Endometrium (tissue), 2 donors: Measurements from ENCODE around the gene CXCL5.
"Not testable (repeated sequence)": the region's sequence is repeated elsewhere in the genome, so short reads cannot be mapped to it uniquely, and the experiment has no call there.

Source experiments
- FAIRE-seq: peaks from 2 replicates; lab custom pipeline; 2012; peaks lifted over from hg19 to GRCh38; lab: Jason Lieb, UNC
- donor health status: control.
- donor health status: control.

The CXCL5 gene

DNA sequence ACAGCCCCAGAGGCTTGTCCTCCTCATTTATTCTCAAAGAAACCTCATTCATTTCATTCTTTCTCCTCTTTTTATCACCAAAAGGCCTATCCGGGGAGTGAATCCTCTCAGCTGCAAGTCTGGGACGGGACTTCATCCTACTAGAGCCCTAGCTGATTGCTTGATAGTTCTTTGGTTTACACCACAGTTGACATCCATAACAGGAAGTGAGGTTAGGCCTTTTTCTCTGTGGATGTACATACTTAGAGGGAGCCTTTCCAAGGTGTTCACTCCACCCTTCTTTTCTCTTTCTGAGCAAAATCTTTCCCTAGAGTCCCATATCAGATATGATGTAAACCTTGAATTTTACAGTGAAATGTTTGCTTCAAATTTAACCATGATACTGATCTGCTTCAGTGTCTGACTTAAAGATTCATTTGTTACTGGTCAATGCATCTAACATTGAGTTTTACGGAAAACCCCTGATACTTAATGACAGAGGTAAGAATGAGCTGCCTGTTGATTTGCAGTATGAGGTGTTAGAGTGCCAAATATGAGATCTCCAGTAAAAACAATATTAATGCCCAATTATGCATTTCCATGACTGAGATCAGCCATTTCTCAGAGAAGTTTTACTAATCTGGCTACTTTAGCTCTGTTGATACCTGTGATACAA lies 16.8 kb upstream of the CXCL5 start:
- FAIRE-seq: no peak

DNA sequence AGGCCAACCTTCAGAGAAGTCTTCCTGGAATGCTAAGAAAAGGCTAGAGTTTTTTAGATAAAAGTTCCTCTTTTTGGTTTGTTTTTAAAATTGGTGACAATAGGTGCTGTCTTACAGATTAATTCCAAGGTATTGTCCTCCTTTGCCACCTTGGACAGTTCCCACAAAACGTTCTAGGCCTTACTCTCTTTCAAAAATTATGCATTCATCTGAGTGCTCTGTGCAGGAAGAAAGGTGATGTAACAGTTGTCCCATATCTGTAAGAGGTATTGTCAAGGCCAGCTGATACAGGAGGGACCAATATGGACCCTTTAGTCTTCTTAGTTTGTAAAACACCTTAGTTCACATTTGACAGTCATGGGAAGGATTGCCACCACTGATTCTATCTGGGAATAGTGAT lies 15.9 kb upstream of the CXCL5 start:
- FAIRE-seq: no peak

- FAIRE-seq: no peak
Measured at GRCh38 chr4:74013264-74013663, 14.8 kb upstream of the CXCL5 start.

- FAIRE-seq: no peak
Measured at GRCh38 chr4:74012130-74012529, 13.7 kb upstream of the CXCL5 start.

- no peak for FAIRE-seq
Measured at GRCh38 chr4:74009307-74009706, 10.8 kb upstream of the CXCL5 start.

- FAIRE-seq: no peak
Measured at GRCh38 chr4:74006009-74006476, 7.6 kb upstream of the CXCL5 start.

GRCh38 chr4:74005528-74005927 lies 7.1 kb upstream of the CXCL5 start:
- FAIRE-seq: no peak

GRCh38 chr4:74004668-74005067 lies 6.2 kb upstream of the CXCL5 start:
- no peak for FAIRE-seq

GRCh38 chr4:74000301-74000700 lies 1.8 kb upstream of the CXCL5 start:
- no peak for FAIRE-seq

DNA sequence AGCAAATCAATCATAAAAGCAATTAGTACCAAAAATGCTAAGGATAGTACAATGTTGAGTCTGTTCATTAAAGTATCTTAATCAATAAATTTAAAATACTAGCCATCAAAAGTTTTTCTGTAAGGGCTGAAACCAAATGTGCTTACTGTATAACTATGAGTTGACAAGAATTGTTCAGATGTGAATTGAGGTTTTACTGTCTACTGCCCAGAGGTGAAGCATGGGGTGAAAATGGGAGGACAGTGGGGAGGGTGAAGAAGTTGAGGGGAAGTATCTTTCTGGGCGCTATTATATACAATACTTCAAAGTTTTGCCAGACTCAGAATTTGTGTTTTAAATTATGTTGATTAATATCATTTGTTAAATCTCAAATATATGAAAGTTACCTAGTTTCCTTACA lies 6.4 kb downstream of the CXCL5 start:
- FAIRE-seq: no peak

- no peak for FAIRE-seq
Measured at GRCh38 chr4:73991742-73992000, 6.8 kb downstream of the CXCL5 start.

- no peak for FAIRE-seq
Measured at GRCh38 chr4:73990988-73991741, 7.3 kb downstream of the CXCL5 start.

GRCh38 chr4:73989928-73990327 lies 8.5 kb downstream of the CXCL5 start:
- no peak for FAIRE-seq

DNA sequence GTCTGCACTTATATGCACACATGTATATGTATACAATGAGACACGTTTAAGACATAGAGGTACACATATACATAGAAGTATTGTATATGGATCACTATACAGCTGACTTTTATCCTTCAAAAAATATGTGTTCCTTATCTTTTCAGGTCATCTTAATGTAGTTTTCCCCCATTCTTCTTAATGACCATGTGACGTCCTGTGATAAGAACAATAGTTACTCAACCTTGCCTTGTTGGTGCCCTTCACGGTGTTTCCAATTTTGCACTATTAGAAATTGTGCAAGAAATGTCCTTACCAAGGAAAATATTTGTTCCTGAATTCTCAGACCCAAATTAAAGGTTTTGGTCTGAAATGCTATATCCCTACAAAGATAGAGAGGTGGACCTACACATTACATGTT lies 9.4 kb downstream of the CXCL5 start:
- no peak for FAIRE-seq

DNA sequence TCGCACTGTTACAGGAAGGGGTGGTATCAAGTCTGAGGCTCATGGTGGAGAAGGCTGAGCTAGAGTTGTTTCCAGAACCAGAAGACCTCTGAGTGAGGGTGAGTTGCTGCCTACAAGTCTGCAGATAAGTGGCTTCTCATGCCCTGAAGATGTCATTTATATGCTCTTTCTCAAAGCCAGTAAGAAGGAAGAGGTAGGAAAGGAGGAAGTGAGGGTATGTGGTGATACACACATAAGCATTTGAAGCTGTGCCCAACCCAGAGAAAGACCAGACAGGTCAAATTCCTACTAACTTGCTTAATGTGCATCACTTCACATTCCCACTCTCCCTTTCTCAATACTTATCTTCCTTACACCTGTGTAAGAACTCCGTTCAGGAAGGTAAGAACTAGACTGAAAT lies 10.4 kb downstream of the CXCL5 start, which contains the start of gene PPBP:
TSS of gene PPBP (minus strand) at position 130 of the 400 bp plus-strand sequence. CDS start at position 43, 87 bp downstream.
- no peak for FAIRE-seq

- no peak for FAIRE-seq
Measured at GRCh38 chr4:73985528-73985852, 13.0 kb downstream of the CXCL5 start.

GRCh38 chr4:73984736-73985527 lies 13.5 kb downstream of the CXCL5 start:
- no peak for FAIRE-seq

- FAIRE-seq: not testable (repeated sequence)
Measured at GRCh38 chr4:73981175-73981574, 17.3 kb downstream of the CXCL5 start.

DNA sequence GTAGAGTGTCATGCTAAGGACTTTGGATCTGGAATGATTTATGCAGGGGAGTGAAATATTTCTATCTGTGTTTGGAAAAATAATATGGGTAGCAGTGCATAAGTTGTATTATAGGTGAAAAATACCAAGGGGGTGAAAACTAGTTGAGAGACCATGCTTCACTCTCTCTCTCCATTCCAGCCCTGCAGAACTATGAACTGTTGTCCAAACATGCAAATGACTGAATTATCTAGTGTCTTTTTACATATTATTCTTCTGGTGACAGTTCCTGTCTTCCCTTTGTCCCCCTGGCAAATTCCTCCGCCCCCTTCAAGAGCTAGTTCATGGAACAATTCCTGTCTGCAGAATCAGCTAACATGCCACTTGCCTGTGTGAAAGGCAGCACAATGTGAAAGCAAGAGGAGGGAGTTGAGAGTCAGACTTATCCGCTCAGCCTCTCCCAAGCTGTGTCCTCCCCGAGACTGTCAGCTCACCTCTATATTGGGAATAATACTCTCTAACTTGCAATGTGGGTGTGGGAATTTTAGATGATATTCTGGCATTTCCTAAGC lies 19.0 kb downstream of the CXCL5 start:
- no peak for FAIRE-seq

GRCh38 chr4:73978886-73979285 lies 19.6 kb downstream of the CXCL5 start:
- no peak for FAIRE-seq

DNA sequence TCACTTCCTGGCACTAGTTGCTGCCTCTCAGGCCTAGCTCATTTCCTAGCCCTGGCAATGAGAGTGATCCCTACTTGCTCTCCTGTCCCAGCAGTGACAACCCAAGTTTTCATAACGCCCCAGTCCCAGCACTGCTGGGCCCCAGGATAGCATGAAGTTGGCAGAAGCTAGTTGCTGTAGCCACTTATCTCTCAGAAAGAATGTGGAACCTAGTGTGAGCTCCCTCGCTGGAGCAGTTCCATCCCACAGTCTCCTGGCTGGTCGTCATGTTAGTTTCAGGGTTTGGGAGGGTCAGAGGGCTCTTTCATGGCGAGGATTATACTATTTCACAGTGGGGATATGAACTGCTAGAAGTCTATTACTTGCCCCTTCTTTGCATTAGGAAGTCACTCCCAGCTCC lies 21.8 kb downstream of the CXCL5 start:
- FAIRE-seq: no peak

DNA sequence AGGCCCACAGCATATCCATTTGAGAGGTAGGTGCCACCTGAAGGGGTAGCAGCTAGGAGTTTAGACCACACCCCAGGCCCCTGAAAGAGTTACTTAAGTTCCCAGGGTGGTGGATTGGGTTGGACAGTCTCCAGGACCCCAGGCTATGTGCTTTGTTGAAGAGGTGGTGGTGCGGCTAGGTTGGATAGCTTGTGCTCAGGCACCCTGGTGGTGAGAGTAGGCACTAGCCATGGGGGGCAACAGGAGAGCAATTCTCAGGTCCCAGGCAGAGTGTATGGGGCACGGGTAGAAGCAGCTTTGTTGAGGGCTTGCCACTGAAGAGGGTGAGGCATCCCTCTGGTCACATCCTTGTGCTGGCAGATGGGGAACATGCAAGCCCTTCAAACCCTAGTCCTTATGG lies 22.3 kb downstream of the CXCL5 start:
- no peak for FAIRE-seq

DNA sequence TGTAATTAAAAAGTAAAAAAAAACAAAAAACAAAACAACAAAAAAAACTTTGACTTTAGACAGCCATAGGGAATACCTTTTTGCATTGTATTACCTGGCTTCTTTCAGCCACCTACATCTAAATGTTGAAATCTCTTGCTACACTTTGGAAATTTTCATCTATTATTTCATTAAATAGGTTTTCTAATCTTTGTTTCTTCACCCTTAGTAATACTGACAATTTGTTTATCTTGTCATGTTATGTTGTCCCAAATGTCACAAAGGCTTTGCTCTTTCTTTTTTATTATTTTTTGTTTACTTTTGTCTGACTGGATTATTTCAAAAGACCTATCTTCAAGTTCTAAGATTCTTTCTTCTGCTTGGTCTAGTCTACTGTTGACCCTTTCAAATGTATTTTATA lies 24.1 kb downstream of the CXCL5 start:
- no peak for FAIRE-seq
